Measurements from ENCODE around the gene DYRK2. TPM values are rescaled to one million over a fixed set of nuclear protein-coding genes. Genes with fewer than 3 reads are reported as not detected.

DYRK2 gene
- total and polyA plus RNA-seq, 2 experiments from 2014 or later, result 7.1 to 34.1 TPM

GRCh38 chr12:67630373-67631088 lies 18.0 kb upstream of the DYRK2 start:
- Histone ChIP-seq H2AFZ (no peak overlapping the region), H3K27ac (ENCODE audit: low read depth) (no peak overlapping the region), H3F3A (replicated peaks; ENCODE audit: low read depth) (no peaks in the 10 kb centered on the region), H3K27me3 (ENCODE audit: insufficient read depth) (no peaks in the 10 kb centered on the region), H4K20me1 (replicated peaks; ENCODE audit: insufficient read depth) (no peaks in the 10 kb centered on the region), H3K4me3 (peak overlapping the region; percentile 24), H3K9me2 (ENCODE audit: insufficient read depth) (no peaks in the 10 kb centered on the region), H3K4me1 (ENCODE audit: insufficient read depth) (peaks cover 36% of the 10 kb centered on the region), H3K36me3 (ENCODE audit: insufficient read depth) (no peaks in the 10 kb centered on the region), H3K4me2 (peak overlapping the region; percentile 59), H3K79me2 (replicated peaks; ENCODE audit: insufficient read depth) (no peaks in the 10 kb centered on the region)
- no peaks in the 10 kb centered on the region for H3K36me3 Mint-ChIP-seq (ENCODE audit: low read depth)
- peak overlapping the region; percentile 23; the same call in 2 of the 3 replicates for H3K4me3 Mint-ChIP-seq
- TF ChIP-seq ZNF114 (CRISPR knock-in tag; IDR thresholded peaks at IDR 0.05) (no peak), NANOG (IDR thresholded peaks at IDR 0.05; ENCODE audit: borderline replicate concordance) (no peak), JUNB (IDR thresholded peaks at IDR 0.05; ENCODE audit: unreplicated experiment) (no peak), ZNF331 (CRISPR knock-in tag; IDR thresholded peaks at IDR 0.05; ENCODE audit: low read depth) (no peak), POLR2AphosphoS5 (IDR thresholded peaks at IDR 0.05; ENCODE audit: low read depth) (no peak), ZNF462 (CRISPR knock-in tag; IDR thresholded peaks at IDR 0.05) (peak; percentile 77; the same call in 1 of the 2 replicates), CTCF (conservative IDR thresholded peaks at IDR 0.05; ENCODE audit: low read depth in 2 of 2) (peak in 1 of 2 experiments; percentile 21; a peak in 1 of 4 replicates), CREB1 (CRISPR knock-in tag; IDR thresholded peaks at IDR 0.05; ENCODE audit: low read depth) (no peak)
- TF ChIP-seq, protein P1, sequence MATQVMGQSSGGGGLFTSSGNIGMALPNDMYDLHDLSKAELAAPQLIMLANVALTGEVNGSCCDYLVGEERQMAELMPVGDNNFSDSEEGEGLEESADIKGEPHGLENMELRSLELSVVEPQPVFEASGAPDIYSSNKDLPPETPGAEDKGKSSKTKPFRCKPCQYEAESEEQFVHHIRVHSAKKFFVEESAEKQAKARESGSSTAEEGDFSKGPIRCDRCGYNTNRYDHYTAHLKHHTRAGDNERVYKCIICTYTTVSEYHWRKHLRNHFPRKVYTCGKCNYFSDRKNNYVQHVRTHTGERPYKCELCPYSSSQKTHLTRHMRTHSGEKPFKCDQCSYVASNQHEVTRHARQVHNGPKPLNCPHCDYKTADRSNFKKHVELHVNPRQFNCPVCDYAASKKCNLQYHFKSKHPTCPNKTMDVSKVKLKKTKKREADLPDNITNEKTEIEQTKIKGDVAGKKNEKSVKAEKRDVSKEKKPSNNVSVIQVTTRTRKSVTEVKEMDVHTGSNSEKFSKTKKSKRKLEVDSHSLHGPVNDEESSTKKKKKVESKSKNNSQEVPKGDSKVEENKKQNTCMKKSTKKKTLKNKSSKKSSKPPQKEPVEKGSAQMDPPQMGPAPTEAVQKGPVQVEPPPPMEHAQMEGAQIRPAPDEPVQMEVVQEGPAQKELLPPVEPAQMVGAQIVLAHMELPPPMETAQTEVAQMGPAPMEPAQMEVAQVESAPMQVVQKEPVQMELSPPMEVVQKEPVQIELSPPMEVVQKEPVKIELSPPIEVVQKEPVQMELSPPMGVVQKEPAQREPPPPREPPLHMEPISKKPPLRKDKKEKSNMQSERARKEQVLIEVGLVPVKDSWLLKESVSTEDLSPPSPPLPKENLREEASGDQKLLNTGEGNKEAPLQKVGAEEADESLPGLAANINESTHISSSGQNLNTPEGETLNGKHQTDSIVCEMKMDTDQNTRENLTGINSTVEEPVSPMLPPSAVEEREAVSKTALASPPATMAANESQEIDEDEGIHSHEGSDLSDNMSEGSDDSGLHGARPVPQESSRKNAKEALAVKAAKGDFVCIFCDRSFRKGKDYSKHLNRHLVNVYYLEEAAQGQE (IDR thresholded peaks at IDR 0.05; ENCODE audit: unreplicated experiment), result no peak
- peak overlapping the region; percentile 8; the same call in 1 of the 2 replicates for H3K27ac Mint-ChIP-seq
- peaks cover 8% of the 10 kb centered on the region for H3K27me3 Mint-ChIP-seq (ENCODE audit: insufficient read depth, low read depth, poor library complexity)
- H3K9me3 Mint-ChIP-seq, result no peaks in the 10 kb centered on the region
- DNase-seq (ENCODE audit: low spot score) (peak; percentile 73), ATAC-seq (peak; percentile 99)
- peaks cover 50% of the 10 kb centered on the region for H3K4me1 Mint-ChIP-seq

Measured in GM23338 (cell line).